IMR-90 (cell line): ENCODE measurements around the gene ABCA6. TPM values are rescaled to one million over a fixed set of nuclear protein-coding genes. Genes with fewer than 3 reads are reported as not detected.

ENCODE experiments used
- ATAC-seq: fragments of 200-7000 bp; cut with Tn5 transposase; 2 replicates; pipeline ENCODE4 v1.9.1; 2020; ENCODE audit warnings: low read depth, mild to moderate bottlenecking, moderate library complexity
- BruUV-seq: library from RNA; stranded (reverse); fragments of 400-500 nt; replicated peaks from 2 replicates; lab custom pipeline; 2021; lab: Mats Ljungman, UMichigan
- CTCF ChIA-PET: fragments of 300-600 bp; formaldehyde crosslinking; extraction: SDS; loops from one replicate; lab custom pipeline; 2021; ENCODE audit warnings: antibody characterized with exemption; lab: Yijun Ruan, JAX
- POLR2A ChIA-PET: fragments of 300-600 bp; sonication (Branson Sonifier 250); formaldehyde crosslinking; loops from one replicate; lab custom pipeline; 2022; ENCODE audit warnings: antibody characterized with exemption; ENCODE audit not compliant: unreplicated experiment; lab: Charles Lee
- DNase-seq: peaks from one replicate; pipeline ENCODE4 v3.0.0; 2013
- H2AFZ ChIP-seq: replicated peaks from 2 replicates; pipeline ENCODE3; 2013; ENCODE audit warnings: low read length, mild to moderate bottlenecking; ENCODE audit not compliant: poor library complexity
- H2AK5ac ChIP-seq: 2 replicates; pipeline ENCODE4 v1.6.1; 2013; ENCODE audit warnings: low read depth, low read length, inconsistent platforms
- H2AK9ac ChIP-seq: replicated peaks from 2 replicates; pipeline ENCODE3; 2013; ENCODE audit warnings: mild to moderate bottlenecking, low read depth, low read length, moderate library complexity; ENCODE audit not compliant: poor library complexity
- H2BK120ac ChIP-seq: 2 replicates; pipeline ENCODE4 v1.6.1; 2013; ENCODE audit warnings: low read depth, low read length, inconsistent platforms
- H2BK15ac ChIP-seq: 3 replicates; pipeline ENCODE4 v1.6.1; 2013; ENCODE audit warnings: low read depth, low read length, inconsistent platforms
- H2BK20ac ChIP-seq: 2 replicates; pipeline ENCODE4 v1.6.1; 2013; ENCODE audit warnings: low read depth, mild to moderate bottlenecking, inconsistent platforms, low read length, moderate library complexity
- H2BK5ac ChIP-seq: 2 replicates; pipeline ENCODE4 v1.6.1; 2013; ENCODE audit warnings: mild to moderate bottlenecking, low read depth, low read length, inconsistent platforms; ENCODE audit not compliant: poor library complexity, severe bottlenecking
- H3K14ac ChIP-seq: replicated peaks from 2 replicates; pipeline ENCODE4 v1.6.1; 2013; ENCODE audit warnings: low read depth, low read length, inconsistent platforms
- H3K18ac ChIP-seq: 2 replicates; pipeline ENCODE4 v1.6.1; 2013; ENCODE audit warnings: low read depth, low read length, control low read depth
- H3K23ac ChIP-seq: 2 replicates; pipeline ENCODE4 v1.6.1; 2013; ENCODE audit warnings: low read depth, low read length, inconsistent platforms
- H3K27ac ChIP-seq: 2 replicates; pipeline ENCODE4 v1.5.1; 2013; ENCODE audit warnings: mild to moderate bottlenecking, control low read depth, low read length; ENCODE audit not compliant: insufficient read depth
- H3K27me3 ChIP-seq: 2 replicates; pipeline ENCODE4 v1.6.1; 2013; ENCODE audit warnings: low read length; ENCODE audit not compliant: control insufficient read depth, insufficient read depth
- H3K36me3 ChIP-seq: 2 replicates; pipeline ENCODE4 v1.6.1; 2013; ENCODE audit warnings: low read length, mixed read lengths; ENCODE audit not compliant: control insufficient read depth, insufficient read depth
- H3K4ac ChIP-seq: 2 replicates; pipeline ENCODE4 v1.6.1; 2013; ENCODE audit warnings: low read depth, low read length, inconsistent platforms
- H3K4me1 ChIP-seq: 2 replicates; pipeline ENCODE4 v1.6.1; 2013; ENCODE audit warnings: low read length, mixed read lengths; ENCODE audit not compliant: control insufficient read depth, insufficient read depth
- H3K4me2 ChIP-seq: 2 replicates; pipeline ENCODE4 v1.6.1; 2013; ENCODE audit warnings: low read depth, mild to moderate bottlenecking, control low read depth, low read length, moderate library complexity
- H3K4me3 ChIP-seq: 2 replicates; pipeline ENCODE4 v1.5.1; 2013; ENCODE audit warnings: low read depth, mild to moderate bottlenecking, control low read depth, low read length, moderate library complexity; ENCODE audit not compliant: insufficient read depth
- H3K56ac ChIP-seq: 2 replicates; pipeline ENCODE4 v1.6.1; 2013; ENCODE audit warnings: low read length, inconsistent platforms; ENCODE audit not compliant: insufficient read depth; ENCODE audit errors: extremely low read depth
- H3K79me1 ChIP-seq, 2 experiments: 2 replicates each; pipeline ENCODE4 v1.6.1; 2013; ENCODE audit warnings: low read length in 2 of 2, inconsistent platforms in 1 of 2, low read depth in 1 of 2
- H3K9ac ChIP-seq: 2 replicates; pipeline ENCODE4 v1.6.1; 2013; ENCODE audit warnings: low read depth, low read length, control low read depth
- H3K9me1 ChIP-seq: 2 replicates; pipeline ENCODE4 v1.6.1; 2013; ENCODE audit warnings: low read length, inconsistent platforms; ENCODE audit not compliant: insufficient read depth
- H3K9me3 ChIP-seq: 2 replicates; pipeline ENCODE4 v1.6.1; 2013; ENCODE audit warnings: low read length; ENCODE audit not compliant: control insufficient read depth, insufficient read depth
- H4K20me1 ChIP-seq: 2 replicates; pipeline ENCODE4 v1.6.1; 2013; ENCODE audit warnings: low read length, inconsistent platforms; ENCODE audit not compliant: insufficient read depth
- H4K5ac ChIP-seq: 2 replicates; pipeline ENCODE4 v1.6.1; 2013; ENCODE audit warnings: mild to moderate bottlenecking, low read depth, low read length, control low read depth
- H4K8ac ChIP-seq, 2 experiments: 2 replicates each; pipeline ENCODE4 v1.6.1; 2013; ENCODE audit warnings: low read depth in 2 of 2, low read length in 2 of 2, control low read depth in 1 of 2, inconsistent platforms in 1 of 2
- H4K91ac ChIP-seq: 2 replicates; pipeline ENCODE4 v1.6.1; 2013; ENCODE audit warnings: low read depth, low read length, inconsistent platforms; ENCODE audit not compliant: insufficient read depth
- BHLHE40 ChIP-seq: fragments of 150-350 bp; IDR thresholded peaks from 2 replicates; pipeline ENCODE4 v1.6.1; 2016; ENCODE audit warnings: mild to moderate bottlenecking, low read depth, low read length
- CHD1 ChIP-seq: IDR thresholded peaks from 2 replicates; pipeline ENCODE4 v1.6.1; 2012; ENCODE audit warnings: low read depth, low read length, improper control_type of control experiment
- FOS ChIP-seq: fragments of 150-350 bp; IDR thresholded peaks from 2 replicates; pipeline ENCODE4 v1.6.1; 2016; ENCODE audit warnings: low read depth, low read length
- MAFK ChIP-seq: IDR thresholded peaks from 2 replicates; pipeline ENCODE4 v1.6.1; 2012; ENCODE audit warnings: low read depth, low read length, improper control_type of control experiment
- MAZ ChIP-seq: IDR thresholded peaks from 2 replicates; pipeline ENCODE4 v1.6.1; 2012; ENCODE audit warnings: low read depth, mild to moderate bottlenecking, low read length, improper control_type of control experiment, moderate library complexity, borderline replicate concordance
- MXI1 ChIP-seq: IDR thresholded peaks from 2 replicates; pipeline ENCODE4 v1.6.1; 2012; ENCODE audit warnings: low read depth, mild to moderate bottlenecking, low read length, moderate library complexity, borderline replicate concordance
- NFE2L2 ChIP-seq: fragments of 150-350 bp; IDR thresholded peaks from 2 replicates; pipeline ENCODE4 v1.6.1; 2016; ENCODE audit warnings: low read depth, mild to moderate bottlenecking, low read length
- POLR2A ChIP-seq: IDR thresholded peaks from 2 replicates; pipeline ENCODE4 v1.6.1; 2012; ENCODE audit warnings: mild to moderate bottlenecking, low read depth, low read length
- RAD21 ChIP-seq: IDR thresholded peaks from 2 replicates; pipeline ENCODE4 v1.6.1; 2012; ENCODE audit warnings: low read length, improper control_type of control experiment
- RCOR1 ChIP-seq: IDR thresholded peaks from 2 replicates; pipeline ENCODE4 v1.6.1; 2012; ENCODE audit warnings: mild to moderate bottlenecking, low read length, improper control_type of control experiment; ENCODE audit not compliant: insufficient replicate concordance
- RFX5 ChIP-seq: IDR thresholded peaks from 2 replicates; pipeline ENCODE4 v1.8.0; 2012; ENCODE audit warnings: low read depth, mild to moderate bottlenecking, low read length, moderate library complexity
- SMC3 ChIP-seq: fragments of 150-350 bp; IDR thresholded peaks from 2 replicates; pipeline ENCODE4 v1.6.1; 2016; ENCODE audit warnings: low read depth, mild to moderate bottlenecking, antibody characterized with exemption, low read length, moderate library complexity
- WGBS, 2 experiments: methylation state at CpG; one replicate each; pipeline versions ENCODE4 v1.1.5 to v1.1.7; 2013; ENCODE audit warnings: missing lambda C conversion rate in 2 of 2; ENCODE audit not compliant: insufficient read length in 1 of 2; ENCODE audit errors: extremely low coverage in 2 of 2; 5-methylcytosine and 5-hydroxymethylcytosine counted together
- dilution Hi-C: fragments of 300-500 bp; cut with HindIII; formaldehyde crosslinking; loops from one replicate; pipeline ENCODE4 v1.14.3; 2018; ENCODE audit warnings: low sequenced_read_pairs; ENCODE audit not compliant: unreplicated experiment
- in situ Hi-C: fragments of 300-500 bp; cut with MboI; formaldehyde crosslinking; loops from 3 replicates; pipeline ENCODE4 v1.14.3; 2019; ENCODE audit warnings: low sequenced_read_pairs, inconsistent platforms, mixed read lengths
- intact Hi-C: fragments of 100-400 bp; cut with micrococcal nuclease; formaldehyde crosslinking; loops from 2 replicates; pipeline ENCODE4 v1.10.0; 2022
- polyA plus RNA-seq, 3 experiments: library from polyadenylated mRNA; depleted of rRNA; stranded (reverse); fragments of >200 nt; gene quantifications; 2 replicates each; pipeline ENCODE4 v1.2.3, GENCODE V29; 2012; ENCODE audit warnings: low replicate concordance in 1 of 3
- total RNA-seq: library from RNA; depleted of rRNA; stranded (reverse); fragments of >200 nt; gene quantifications from 2 replicates; pipeline ENCODE4 v1.2.3, GENCODE V29; 2012
- TF ChIP-seq, protein P1 (sequence below): conservative IDR thresholded peaks from 2 replicates; pipeline ENCODE4 v1.5.1; 2012; ENCODE audit warnings: mild to moderate bottlenecking, low read depth, low read length, improper control_type of control experiment

ABCA6 gene
- total and polyA plus RNA-seq, 2 of the 4 experiments (the other 2 are of a cell fraction) = under 0.01 TPM; not detected in 1

GRCh38 chr17:69057280-69057679 is 84.4 kb downstream of the ABCA6 start:
- intact Hi-C loops (loop anchor here (10.0 kb wide), 1 partner anchor 282 kb away; no protein-coding TSS in a partner anchor), in situ Hi-C loops (no loop called here), dilution Hi-C loops (no loop called here)
- H3K4me2 ChIP-seq = no peak overlapping the region
- no peaks in the 10 kb centered on the region for H3K27me3 ChIP-seq
- H3K36me3 ChIP-seq = no peaks in the 10 kb centered on the region
- ChIA-PET CTCF (interaction anchor here (1.0 kb wide), 1 partner anchor 31 kb away, joined by 3 read pairs; no protein-coding TSS in a partner anchor), POLR2A (no interaction called here)
- no peak overlapping the region for H3K23ac ChIP-seq
- H3K4me1 ChIP-seq = no peaks in the 10 kb centered on the region
- no peak overlapping the region for H3K14ac ChIP-seq
- no peak overlapping the region for H2BK120ac ChIP-seq
- H3K27ac ChIP-seq = no peak overlapping the region
- no TSS peak for BruUV-seq
- H3K4ac ChIP-seq = no peak overlapping the region
- DNase-seq (no peak), ATAC-seq (no peak)
- no peak overlapping the region for H2BK5ac ChIP-seq
- no peak overlapping the region for H4K5ac ChIP-seq
- H4K8ac ChIP-seq = no peak overlapping the region
- no peaks in the 10 kb centered on the region for H3K79me1 ChIP-seq
- no peak overlapping the region for H2BK15ac ChIP-seq
- no peaks in the 10 kb centered on the region for H4K20me1 ChIP-seq
- WGBS, 2 experiments = no CpG with 5 or more reads among the region's 1 CpG
- H2AK9ac ChIP-seq = no peak overlapping the region
- no peak overlapping the region for H2AK5ac ChIP-seq
- H3K56ac ChIP-seq = no peak overlapping the region
- H2AFZ ChIP-seq = no peak overlapping the region
- H3K9ac ChIP-seq = no peak overlapping the region
- no peak overlapping the region for H2BK20ac ChIP-seq
- H3K18ac ChIP-seq = no peak overlapping the region
- TF ChIP-seq MAZ = no peak
- no peak for TF ChIP-seq MAFK
- no peak for TF ChIP-seq RFX5
- TF ChIP-seq, protein P1, sequence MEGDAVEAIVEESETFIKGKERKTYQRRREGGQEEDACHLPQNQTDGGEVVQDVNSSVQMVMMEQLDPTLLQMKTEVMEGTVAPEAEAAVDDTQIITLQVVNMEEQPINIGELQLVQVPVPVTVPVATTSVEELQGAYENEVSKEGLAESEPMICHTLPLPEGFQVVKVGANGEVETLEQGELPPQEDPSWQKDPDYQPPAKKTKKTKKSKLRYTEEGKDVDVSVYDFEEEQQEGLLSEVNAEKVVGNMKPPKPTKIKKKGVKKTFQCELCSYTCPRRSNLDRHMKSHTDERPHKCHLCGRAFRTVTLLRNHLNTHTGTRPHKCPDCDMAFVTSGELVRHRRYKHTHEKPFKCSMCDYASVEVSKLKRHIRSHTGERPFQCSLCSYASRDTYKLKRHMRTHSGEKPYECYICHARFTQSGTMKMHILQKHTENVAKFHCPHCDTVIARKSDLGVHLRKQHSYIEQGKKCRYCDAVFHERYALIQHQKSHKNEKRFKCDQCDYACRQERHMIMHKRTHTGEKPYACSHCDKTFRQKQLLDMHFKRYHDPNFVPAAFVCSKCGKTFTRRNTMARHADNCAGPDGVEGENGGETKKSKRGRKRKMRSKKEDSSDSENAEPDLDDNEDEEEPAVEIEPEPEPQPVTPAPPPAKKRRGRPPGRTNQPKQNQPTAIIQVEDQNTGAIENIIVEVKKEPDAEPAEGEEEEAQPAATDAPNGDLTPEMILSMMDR = no peak
- no peak for TF ChIP-seq POLR2A
- no peak for TF ChIP-seq FOS
- TF ChIP-seq MXI1 = no peak
- TF ChIP-seq CHD1 = no peak
- TF ChIP-seq NFE2L2 = no peak
- no peak for TF ChIP-seq RAD21
- TF ChIP-seq BHLHE40 = no peak
- no peak for TF ChIP-seq RCOR1
- no peak for TF ChIP-seq SMC3
- H3K4me3 ChIP-seq = no peak overlapping the region
- no peak overlapping the region for H4K91ac ChIP-seq
- no peaks in the 10 kb centered on the region for H3K9me3 ChIP-seq
- no peaks in the 10 kb centered on the region for H3K9me1 ChIP-seq
